K562 (cell line): ENCODE results near the gene TMCC2. TPM values are rescaled to one million over a fixed set of nuclear protein-coding genes. Genes with fewer than 3 reads are reported as not detected.
A peak's percentile ranks its signal among the peaks of the same experiment; 100 is the strongest.

ENCODE experiments used
- ATAC-seq: fragments of 200-7000 bp; cut with Tn5 transposase; 3 replicates; pipeline ENCODE4 v1.9.1; 2020; ENCODE audit warnings: moderate library complexity
- BruUV-seq: library from RNA; stranded (reverse); fragments of 400-500 nt; replicated peaks from 2 replicates; lab custom pipeline; 2021; lab: Mats Ljungman, UMichigan
- CTCF ChIA-PET: fragments of 300-600 bp; formaldehyde crosslinking; extraction: SDS; loops from one replicate; lab custom pipeline; 2021; ENCODE audit warnings: low intra/inter-chr PET ratio; lab: Yijun Ruan, JAX
- POLR2A ChIA-PET: fragments of 300-600, 350-650 bp; sonication (Branson Sonifier 250); formaldehyde crosslinking; extraction: SDS; loops from one replicate; lab custom pipeline; 2021; ENCODE audit warnings: antibody characterized with exemption, inconsistent platforms; lab: Yijun Ruan, JAX
- DNase-seq, 4 experiments: peaks; one replicate each; pipeline versions ENCODE4 v3.0.0 to v3.0.0-alpha.2; 2011 to 2018; ENCODE audit warnings: low spot score in 3 of 4, mixed read lengths in 3 of 4; ENCODE audit errors: extremely low read depth in 1 of 4
- FAIRE-seq: peaks from 2 replicates; lab custom pipeline; 2011; peaks lifted over from hg19 to GRCh38; lab: Jason Lieb, UNC
- H2AFZ ChIP-seq: 2 replicates; pipeline ENCODE4 v1.6.0; 2011; ENCODE audit warnings: low read depth, low read length, control low read depth, inconsistent platforms
- H3K27ac ChIP-seq: fragments of 200-600 bp; 3 replicates; pipeline ENCODE4 v1.8.0; 2011; ENCODE audit warnings: low read depth, mild to moderate bottlenecking, control low read depth, inconsistent platforms, low read length, moderate library complexity, mixed read lengths; ENCODE audit errors: extremely low read depth
- H3K27me3 ChIP-seq, 2 experiments: fragments of 300-600 bp in 1 of 2; 2 replicates in 1 of 2; 3 replicates in 1 of 2; pipeline versions ENCODE4 v1.6.0 to v1.8.0; 2011; ENCODE audit warnings: inconsistent platforms in 2 of 2, low read length in 2 of 2, mild to moderate bottlenecking in 1 of 2, mixed read lengths in 1 of 2, moderate library complexity in 1 of 2; ENCODE audit not compliant: control insufficient read depth in 2 of 2, insufficient read depth in 2 of 2
- H3K36me3 ChIP-seq: fragments of 300-600 bp; 3 replicates; pipeline ENCODE4 v1.8.0; 2011; ENCODE audit warnings: mild to moderate bottlenecking, low read length, inconsistent platforms; ENCODE audit not compliant: control insufficient read depth, insufficient read depth
- H3K4me1 ChIP-seq, 2 experiments: fragments of 200-600 bp in 1 of 2; replicated peaks in 1 of 2; 2 replicates in 1 of 2; 3 replicates in 1 of 2; pipeline versions ENCODE4 v1.5.1 to v1.8.0; 2011; ENCODE audit warnings: inconsistent platforms in 2 of 2, low read length in 2 of 2, mild to moderate bottlenecking in 1 of 2, mixed read lengths in 1 of 2, moderate library complexity in 1 of 2; ENCODE audit not compliant: control insufficient read depth in 2 of 2, insufficient read depth in 2 of 2
- H3K4me2 ChIP-seq: 2 replicates; pipeline ENCODE4 v1.6.1; 2011; ENCODE audit warnings: low read length, control low read depth, inconsistent platforms, mixed read lengths; ENCODE audit not compliant: insufficient read depth
- H3K4me3 ChIP-seq: fragments of 200-600 bp; sonication (generic), shearing (Covaris generic); 2 replicates; pipeline ENCODE4 v1.5.1; 2016; ENCODE audit warnings: control low read depth, inconsistent platforms
- H3K79me2 ChIP-seq: fragments of 200-600 bp; 3 replicates; pipeline ENCODE4 v1.8.0; 2011; ENCODE audit warnings: low read length, inconsistent platforms; ENCODE audit not compliant: control insufficient read depth, insufficient read depth
- H3K9ac ChIP-seq, 2 experiments: 2 replicates each; pipeline versions ENCODE4 v1.6.0 to v1.6.1; 2011; ENCODE audit warnings: low read depth in 2 of 2, low read length in 2 of 2, control low read depth in 1 of 2, inconsistent platforms in 1 of 2, mild to moderate bottlenecking in 1 of 2, mixed read lengths in 1 of 2; ENCODE audit not compliant: insufficient read depth in 1 of 2
- H3K9me1 ChIP-seq: one replicate; pipeline ENCODE4 v1.6.0; 2011; ENCODE audit warnings: inconsistent platforms, mild to moderate bottlenecking, low read length, moderate library complexity; ENCODE audit not compliant: control insufficient read depth, insufficient read depth
- H3K9me3 ChIP-seq: replicated peaks from 2 replicates; pipeline ENCODE4 v1.5.1; 2011; ENCODE audit warnings: low read depth, low read length, inconsistent platforms; ENCODE audit not compliant: control insufficient read depth, insufficient read depth
- H4K20me1 ChIP-seq: replicated peaks from 2 replicates; pipeline ENCODE4 v1.6.1; 2011; ENCODE audit warnings: low read length, inconsistent platforms, mixed read lengths; ENCODE audit not compliant: control insufficient read depth, insufficient read depth
- BCL6 ChIP-seq: fragments of 250-450 bp; sonication (Bioruptor Pico); IDR thresholded peaks from 2 replicates; pipeline ENCODE4 v1.4.0; 2020
- LEF1 ChIP-seq: fragments of 450-650 bp; IDR thresholded peaks from 2 replicates; pipeline ENCODE4 v1.6.1; 2016; ENCODE audit warnings: mild to moderate bottlenecking
- WGBS: fragments of 100-300 bp; shearing (Covaris generic); methylation state at CpG from one replicate; pipeline ENCODE4 v1.1.6; 2016; ENCODE audit warnings: low coverage, mixed read lengths; ENCODE audit not compliant: insufficient coverage; ENCODE audit errors: missing lambda C conversion rate; 5-methylcytosine and 5-hydroxymethylcytosine counted together
- in situ Hi-C: fragments of 300-500 bp; cut with MboI; formaldehyde crosslinking; loops from 4 replicates; pipeline ENCODE4 v1.15.0; 2018; ENCODE audit warnings: inconsistent platforms, mixed read lengths
- intact Hi-C: fragments of 100-400 bp; cut with micrococcal nuclease; formaldehyde crosslinking; loops from 2 replicates; pipeline ENCODE4 v1.14.2; 2022
- polyA plus RNA-seq, 8 experiments: library from polyadenylated mRNA; depleted of rRNA in 4 of 8; stranded (reverse) in 5 of 8; unstranded in 3 of 8; fragments of >200 nt; fragmentation: Nextera tagmentation in 2 of 8; fragmentation: Illumina TruSeq in 1 of 8; extraction: Ambion mirVana in 2 of 8; extraction: Trizol in 1 of 8; gene quantifications; 2 replicates each; pipeline versions ENCODE4 v1.2.1 to v1.2.3, GENCODE V29; 2011 to 2014; ENCODE audit warnings: inconsistent platforms in 1 of 8, missing spikeins in 1 of 8
- total RNA-seq, 7 experiments: library from RNA; depleted of rRNA in 6 of 7; stranded (reverse); fragments of >200 nt in 6 of 7; fragmentation: Illumina TruSeq in 2 of 7; extraction: Trizol in 2 of 7; gene quantifications; 2 replicates each; pipeline versions ENCODE4 v1.2.1 to v1.2.3, GENCODE V29; 2011 to 2021; ENCODE audit warnings: low replicate concordance in 1 of 7
- TF ChIP-seq, protein P1 (sequence below): sonication (generic); formaldehyde crosslinking; IDR thresholded peaks from 2 replicates; pipeline ENCODE4 v1.8.1; 2023; ENCODE audit warnings: mild to moderate bottlenecking, missing genetic modification reagents
- TF ChIP-seq, protein P2 (sequence below): fragments of 450-650 bp; IDR thresholded peaks from 2 replicates; pipeline ENCODE4 v1.6.1; 2016; ENCODE audit warnings: borderline replicate concordance
- TF ChIP-seq, protein P3 (sequence below): IDR thresholded peaks from 2 replicates; pipeline ENCODE4 v1.6.1; 2016; ENCODE audit warnings: missing genetic modification characterization, missing compliant biosample characterization
- TF ChIP-seq, protein P4 (sequence below): sonication (generic); formaldehyde crosslinking; IDR thresholded peaks from 2 replicates; pipeline ENCODE4 v1.8.0; 2022; ENCODE audit warnings: mild to moderate bottlenecking, low read depth, missing genetic modification reagents
- TF ChIP-seq, protein P5 (sequence below): fragments of 250-450 bp; sonication (Bioruptor Pico); IDR thresholded peaks from 2 replicates; pipeline ENCODE4 v1.5.1; 2021; ENCODE audit warnings: mild to moderate bottlenecking

Gene TMCC2
- total and polyA plus RNA-seq, 9 of the 15 experiments (the other 6 are each of a cell fraction or from before 2014, with no cell fraction given) = 0.06 to 1.8 (median 0.98) TPM

DNA sequence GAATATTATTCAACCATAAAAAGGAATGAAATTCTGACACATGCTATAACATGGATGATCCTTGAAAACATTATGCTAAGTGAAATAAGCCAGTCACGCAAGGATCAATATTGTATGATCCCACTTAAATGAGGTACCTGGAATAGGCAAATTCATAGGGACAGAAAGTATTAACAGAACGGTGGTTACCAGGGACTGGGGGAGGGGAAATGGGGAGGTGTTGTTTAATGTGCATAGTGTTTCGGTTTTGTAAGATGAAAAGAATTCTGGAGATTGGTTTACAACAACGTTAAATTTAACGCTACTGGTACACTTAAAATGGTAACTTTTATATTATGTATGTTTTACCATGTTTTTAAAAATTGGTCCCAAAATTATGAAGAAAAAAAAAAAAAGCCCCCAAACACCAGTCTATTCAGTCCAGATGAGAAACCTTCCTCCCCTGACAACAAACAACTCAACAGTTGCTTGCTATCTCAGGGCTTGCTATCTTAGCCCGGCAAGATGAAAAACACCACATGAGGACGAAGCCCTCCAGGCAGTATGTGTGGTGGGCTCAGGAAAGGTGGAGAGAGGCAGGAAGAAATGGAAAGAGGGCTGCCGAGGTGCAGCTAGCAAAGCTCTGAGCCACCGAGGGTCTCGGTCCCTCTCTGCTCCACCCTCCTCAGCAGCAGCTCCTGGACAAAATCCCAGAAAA, 85.3 kb downstream of the TMCC2 start:
- Histone ChIP-seq H4K20me1 (no peaks in the 10 kb centered on the region), H3K79me2 (no peaks in the 10 kb centered on the region), H3K9me1 (no peaks in the 10 kb centered on the region), H3K4me3 (no peak overlapping the region), H3K27me3 (peaks cover 15 to 54% of the 10 kb centered on the region in 2 experiments; a peak in 4 of 5 replicates), H3K4me1 (peaks cover 0 to 3% of the 10 kb centered on the region in 2 experiments; a peak in 1 of 5 replicates), H3K27ac (no peak overlapping the region), H3K4me2 (no peak overlapping the region)
- in situ Hi-C loops (no loop called here), intact Hi-C loops (no loop called here)
- 7% methylated on average over 10 of the region's 10 CpGs for WGBS
- BruUV-seq = no TSS peak
- DNase-seq = no peak
- FAIRE-seq = no peak
- CTCF ChIA-PET = interaction anchor here (0.5 kb wide), 1 partner anchor 41 kb away, joined by 3 read pairs; no protein-coding TSS in a partner anchor
- TF ChIP-seq, protein P1, sequence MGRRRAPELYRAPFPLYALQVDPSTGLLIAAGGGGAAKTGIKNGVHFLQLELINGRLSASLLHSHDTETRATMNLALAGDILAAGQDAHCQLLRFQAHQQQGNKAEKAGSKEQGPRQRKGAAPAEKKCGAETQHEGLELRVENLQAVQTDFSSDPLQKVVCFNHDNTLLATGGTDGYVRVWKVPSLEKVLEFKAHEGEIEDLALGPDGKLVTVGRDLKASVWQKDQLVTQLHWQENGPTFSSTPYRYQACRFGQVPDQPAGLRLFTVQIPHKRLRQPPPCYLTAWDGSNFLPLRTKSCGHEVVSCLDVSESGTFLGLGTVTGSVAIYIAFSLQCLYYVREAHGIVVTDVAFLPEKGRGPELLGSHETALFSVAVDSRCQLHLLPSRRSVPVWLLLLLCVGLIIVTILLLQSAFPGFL = no peak
- TF ChIP-seq, protein P2, sequence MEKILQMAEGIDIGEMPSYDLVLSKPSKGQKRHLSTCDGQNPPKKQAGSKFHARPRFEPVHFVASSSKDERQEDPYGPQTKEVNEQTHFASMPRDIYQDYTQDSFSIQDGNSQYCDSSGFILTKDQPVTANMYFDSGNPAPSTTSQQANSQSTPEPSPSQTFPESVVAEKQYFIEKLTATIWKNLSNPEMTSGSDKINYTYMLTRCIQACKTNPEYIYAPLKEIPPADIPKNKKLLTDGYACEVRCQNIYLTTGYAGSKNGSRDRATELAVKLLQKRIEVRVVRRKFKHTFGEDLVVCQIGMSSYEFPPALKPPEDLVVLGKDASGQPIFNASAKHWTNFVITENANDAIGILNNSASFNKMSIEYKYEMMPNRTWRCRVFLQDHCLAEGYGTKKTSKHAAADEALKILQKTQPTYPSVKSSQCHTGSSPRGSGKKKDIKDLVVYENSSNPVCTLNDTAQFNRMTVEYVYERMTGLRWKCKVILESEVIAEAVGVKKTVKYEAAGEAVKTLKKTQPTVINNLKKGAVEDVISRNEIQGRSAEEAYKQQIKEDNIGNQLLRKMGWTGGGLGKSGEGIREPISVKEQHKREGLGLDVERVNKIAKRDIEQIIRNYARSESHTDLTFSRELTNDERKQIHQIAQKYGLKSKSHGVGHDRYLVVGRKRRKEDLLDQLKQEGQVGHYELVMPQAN = no peak
- TF ChIP-seq, protein P3, sequence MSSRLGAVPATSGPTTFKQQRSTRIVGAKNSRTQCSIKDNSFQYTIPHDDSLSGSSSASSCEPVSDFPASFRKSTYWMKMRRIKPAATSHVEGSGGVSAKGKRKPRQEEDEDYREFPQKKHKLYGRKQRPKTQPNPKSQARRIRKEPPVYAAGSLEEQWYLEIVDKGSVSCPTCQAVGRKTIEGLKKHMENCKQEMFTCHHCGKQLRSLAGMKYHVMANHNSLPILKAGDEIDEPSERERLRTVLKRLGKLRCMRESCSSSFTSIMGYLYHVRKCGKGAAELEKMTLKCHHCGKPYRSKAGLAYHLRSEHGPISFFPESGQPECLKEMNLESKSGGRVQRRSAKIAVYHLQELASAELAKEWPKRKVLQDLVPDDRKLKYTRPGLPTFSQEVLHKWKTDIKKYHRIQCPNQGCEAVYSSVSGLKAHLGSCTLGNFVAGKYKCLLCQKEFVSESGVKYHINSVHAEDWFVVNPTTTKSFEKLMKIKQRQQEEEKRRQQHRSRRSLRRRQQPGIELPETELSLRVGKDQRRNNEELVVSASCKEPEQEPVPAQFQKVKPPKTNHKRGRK (tag) = no peak
- TF ChIP-seq, protein P4, sequence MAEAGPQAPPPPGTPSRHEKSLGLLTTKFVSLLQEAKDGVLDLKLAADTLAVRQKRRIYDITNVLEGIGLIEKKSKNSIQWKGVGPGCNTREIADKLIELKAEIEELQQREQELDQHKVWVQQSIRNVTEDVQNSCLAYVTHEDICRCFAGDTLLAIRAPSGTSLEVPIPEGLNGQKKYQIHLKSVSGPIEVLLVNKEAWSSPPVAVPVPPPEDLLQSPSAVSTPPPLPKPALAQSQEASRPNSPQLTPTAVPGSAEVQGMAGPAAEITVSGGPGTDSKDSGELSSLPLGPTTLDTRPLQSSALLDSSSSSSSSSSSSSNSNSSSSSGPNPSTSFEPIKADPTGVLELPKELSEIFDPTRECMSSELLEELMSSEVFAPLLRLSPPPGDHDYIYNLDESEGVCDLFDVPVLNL (CRISPR knock-in tag) = no peak
- TF ChIP-seq LEF1 (no peak), BCL6 (no peak)
- TF ChIP-seq, protein P5, sequence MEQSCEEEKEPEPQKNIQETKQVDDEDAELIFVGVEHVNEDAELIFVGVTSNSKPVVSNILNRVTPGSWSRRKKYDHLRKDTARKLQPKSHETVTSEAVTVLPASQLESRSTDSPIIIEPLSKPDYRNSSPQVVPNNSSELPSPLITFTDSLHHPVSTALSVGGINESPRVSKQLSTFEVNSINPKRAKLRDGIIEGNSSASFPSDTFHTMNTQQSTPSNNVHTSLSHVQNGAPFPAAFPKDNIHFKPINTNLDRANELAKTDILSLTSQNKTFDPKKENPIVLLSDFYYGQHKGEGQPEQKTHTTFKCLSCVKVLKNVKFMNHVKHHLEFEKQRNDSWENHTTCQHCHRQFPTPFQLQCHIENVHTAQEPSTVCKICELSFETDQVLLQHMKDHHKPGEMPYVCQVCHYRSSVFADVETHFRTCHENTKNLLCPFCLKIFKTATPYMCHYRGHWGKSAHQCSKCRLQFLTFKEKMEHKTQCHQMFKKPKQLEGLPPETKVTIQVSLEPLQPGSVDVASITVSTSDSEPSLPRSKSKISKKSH (CRISPR knock-in tag) = no peak
- TF ChIP-seq, all 486 proteins: peak for 0
- Histone ChIP-seq H3K9ac (0 out of 4 replicates have a peak overlapping the region, but pooled peaks of 1 of the 2 experiments have one; percentile 23), H2AFZ (no peak overlapping the region), H3K9me3 (no peaks in the 10 kb centered on the region), H3K36me3 (no peaks in the 10 kb centered on the region)
- no peak for ATAC-seq
- POLR2A ChIA-PET = no interaction called here
